Ovary (tissue), 3 donors: ENCODE results near the gene NRXN3.

Experiments used
- EP300 ChIP-seq: sonication (generic); formaldehyde crosslinking; IDR thresholded peaks from one replicate; pipeline ENCODE4 v1.6.1; 2017; ENCODE audit warnings: antibody characterized with exemption
- TF ChIP-seq, protein P1 (sequence below), 3 donors: fragments of 450-650 bp in 2 of 3; fragments of 200-600 bp in 1 of 3; IDR thresholded peaks; one replicate each; pipeline versions ENCODE4 v1.5.1 to v1.8.0; 2016 to 2022; ENCODE audit warnings: antibody characterized with exemption in 3 of 3, mild to moderate bottlenecking in 1 of 3
- donor health status: DM: no; HTN: no; CAD: no.

DNA sequence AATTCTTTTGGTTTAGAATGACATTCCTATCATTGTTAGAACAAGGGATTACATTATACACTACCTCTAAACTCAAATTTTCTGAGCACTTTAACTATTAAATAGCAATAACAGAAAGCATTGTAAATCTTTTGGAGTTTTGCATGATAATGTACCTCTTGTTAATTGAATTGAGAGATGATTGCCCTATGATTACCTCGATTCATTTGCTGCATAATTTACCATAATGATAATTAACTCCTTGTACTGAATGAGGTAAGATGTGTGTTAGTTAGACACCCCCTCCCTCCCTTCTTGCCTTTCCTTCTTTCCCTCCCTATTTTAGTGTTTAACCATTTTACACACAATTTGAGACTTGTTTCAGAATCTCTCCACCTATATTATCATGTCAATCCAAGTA, 1572.0 kb downstream of the NRXN3 start:
- TF ChIP-seq, protein P1, sequence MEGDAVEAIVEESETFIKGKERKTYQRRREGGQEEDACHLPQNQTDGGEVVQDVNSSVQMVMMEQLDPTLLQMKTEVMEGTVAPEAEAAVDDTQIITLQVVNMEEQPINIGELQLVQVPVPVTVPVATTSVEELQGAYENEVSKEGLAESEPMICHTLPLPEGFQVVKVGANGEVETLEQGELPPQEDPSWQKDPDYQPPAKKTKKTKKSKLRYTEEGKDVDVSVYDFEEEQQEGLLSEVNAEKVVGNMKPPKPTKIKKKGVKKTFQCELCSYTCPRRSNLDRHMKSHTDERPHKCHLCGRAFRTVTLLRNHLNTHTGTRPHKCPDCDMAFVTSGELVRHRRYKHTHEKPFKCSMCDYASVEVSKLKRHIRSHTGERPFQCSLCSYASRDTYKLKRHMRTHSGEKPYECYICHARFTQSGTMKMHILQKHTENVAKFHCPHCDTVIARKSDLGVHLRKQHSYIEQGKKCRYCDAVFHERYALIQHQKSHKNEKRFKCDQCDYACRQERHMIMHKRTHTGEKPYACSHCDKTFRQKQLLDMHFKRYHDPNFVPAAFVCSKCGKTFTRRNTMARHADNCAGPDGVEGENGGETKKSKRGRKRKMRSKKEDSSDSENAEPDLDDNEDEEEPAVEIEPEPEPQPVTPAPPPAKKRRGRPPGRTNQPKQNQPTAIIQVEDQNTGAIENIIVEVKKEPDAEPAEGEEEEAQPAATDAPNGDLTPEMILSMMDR (IDR thresholded peaks at IDR 0.05), result no peak
- no peak for TF ChIP-seq EP300
